GM06990 (cell line): ENCODE data around the gene CYP2C18.

ENCODE experiments used
- DNase-seq: peaks from one replicate; pipeline ENCODE4 v3.0.0-alpha.2; 2011; ENCODE audit not compliant: insufficient read length; ENCODE audit errors: extremely low read depth
- H3K27me3 ChIP-seq: replicated peaks from 2 replicates; pipeline ENCODE4 v1.6.0; 2011; ENCODE audit warnings: low read length; ENCODE audit not compliant: control insufficient read depth, insufficient read depth
- H3K36me3 ChIP-seq: 2 replicates; pipeline ENCODE4 v1.5.1; 2011; ENCODE audit warnings: low read length; ENCODE audit not compliant: control insufficient read depth, insufficient read depth
- H3K4me3 ChIP-seq: replicated peaks from 2 replicates; pipeline ENCODE4 v1.5.1; 2011; ENCODE audit warnings: low read depth, mild to moderate bottlenecking, control low read depth, low read length
- CTCF ChIP-seq: IDR thresholded peaks from 2 replicates; pipeline ENCODE4 v1.5.1; 2011; ENCODE audit warnings: low read length, control low read depth, mild to moderate bottlenecking, inconsistent platforms; ENCODE audit not compliant: insufficient read depth, poor library complexity, severe bottlenecking

CYP2C18 gene

DNA sequence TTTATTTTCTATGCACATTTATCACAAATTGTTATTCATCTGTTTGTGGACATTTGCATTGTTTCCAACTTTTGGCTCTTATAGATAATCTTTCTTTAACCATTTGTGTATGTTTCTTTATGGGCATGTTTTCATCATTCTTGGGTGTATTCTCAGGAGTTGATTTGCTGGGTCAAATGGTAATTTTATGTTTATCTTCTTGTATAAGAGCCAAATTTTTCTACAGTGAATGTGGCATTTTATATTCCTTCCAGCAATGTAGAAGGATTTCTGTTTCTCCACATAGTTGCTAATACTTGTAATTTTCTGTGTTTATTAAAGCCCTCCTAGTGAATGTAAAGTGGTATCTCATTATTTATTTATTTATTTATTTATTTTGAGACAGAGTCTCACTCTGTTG, 100.7 kb downstream of the CYP2C18 start:
- H3K36me3 ChIP-seq, result no peaks in the 10 kb centered on the region
- TF ChIP-seq CTCF, result no peak
- no peak overlapping the region for H3K4me3 ChIP-seq
- H3K27me3 ChIP-seq, result no peaks in the 10 kb centered on the region
- no peak for DNase-seq

DNA sequence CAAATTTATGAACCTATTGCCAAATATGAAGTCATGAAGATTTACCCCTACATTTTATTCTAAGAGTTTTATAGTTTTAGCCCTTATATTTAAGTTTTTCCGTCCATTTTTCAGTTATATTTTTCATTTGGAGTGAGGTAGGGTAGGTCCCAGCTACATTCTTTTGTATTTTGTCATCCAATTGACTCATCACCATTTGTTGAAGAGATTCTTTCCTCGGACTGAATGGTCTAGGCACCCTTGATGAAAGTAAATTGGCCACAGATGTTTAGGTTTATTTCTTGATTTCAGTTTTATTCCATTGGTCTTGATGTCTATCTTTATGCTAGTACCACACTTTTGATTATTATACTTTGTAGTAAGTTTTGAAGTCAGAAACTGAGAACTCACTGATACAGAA, 101.7 kb downstream of the CYP2C18 start:
- no peaks in the 10 kb centered on the region for H3K27me3 ChIP-seq
- H3K36me3 ChIP-seq, result no peaks in the 10 kb centered on the region
- TF ChIP-seq CTCF, result no peak
- no peak overlapping the region for H3K4me3 ChIP-seq
- DNase-seq, result no peak
